OCI-LY7 (cell line): ENCODE results near the gene UNC13B. TPM values are rescaled to one million over a fixed set of nuclear protein-coding genes. Genes with fewer than 3 reads are reported as not detected.

ENCODE experiments used
- BruUV-seq: library from RNA; stranded (reverse); fragments of 400-500 nt; replicated peaks from 2 replicates; lab custom pipeline; 2021; lab: Mats Ljungman, UMichigan
- CTCF ChIA-PET: fragments of 300-600 bp; sonication (Branson Sonifier 250); formaldehyde crosslinking; loops from one replicate; lab custom pipeline; 2022; ENCODE audit warnings: antibody characterized with exemption; ENCODE audit not compliant: unreplicated experiment; lab: Charles Lee
- POLR2A ChIA-PET: fragments of 300-600 bp; sonication (Branson Sonifier 250); formaldehyde crosslinking; loops from one replicate; lab custom pipeline; 2022; ENCODE audit warnings: antibody characterized with exemption; lab: Charles Lee
- DNase-seq: peaks from one replicate; pipeline ENCODE4 v3.0.0-alpha.2; 2015; ENCODE audit warnings: low spot score
- H2AFZ ChIP-seq: fragments of 200-600 bp; sonication (generic), shearing (Covaris generic); 2 replicates; pipeline ENCODE4 v1.6.1; 2014; ENCODE audit warnings: mild to moderate bottlenecking, antibody characterized with exemption, low read length, moderate library complexity
- H3K27ac ChIP-seq: fragments of 200-600 bp; sonication (generic); 2 replicates; pipeline ENCODE4 v1.5.1; 2014; ENCODE audit warnings: mixed run types, low read depth, mild to moderate bottlenecking, moderate library complexity, low read length, inconsistent platforms; ENCODE audit not compliant: poor library complexity, severe bottlenecking
- H3K36me3 ChIP-seq: fragments of 200-600 bp; sonication (generic); 2 replicates; pipeline ENCODE4 v1.6.1; 2014; ENCODE audit warnings: mild to moderate bottlenecking, antibody characterized with exemption, low read length, moderate library complexity, mixed read lengths; ENCODE audit not compliant: insufficient read depth
- H3K4me1 ChIP-seq: fragments of 200-600 bp; sonication (generic); 2 replicates; pipeline ENCODE4 v1.5.1; 2014; ENCODE audit warnings: mild to moderate bottlenecking, low read length; ENCODE audit not compliant: insufficient read depth, poor library complexity, severe bottlenecking
- H3K4me2 ChIP-seq: fragments of 200-600 bp; sonication (generic); 2 replicates; pipeline ENCODE4 v1.6.1; 2014; ENCODE audit warnings: mild to moderate bottlenecking, low read length
- H3K4me3 ChIP-seq: fragments of 200-600 bp; sonication (generic); 2 replicates; pipeline ENCODE4 v1.5.1; 2014; ENCODE audit warnings: mild to moderate bottlenecking, low read depth, low read length; ENCODE audit not compliant: poor library complexity, severe bottlenecking
- H3K79me2 ChIP-seq: fragments of 200-600 bp; sonication (generic); 2 replicates; pipeline ENCODE4 v1.6.1; 2016; ENCODE audit warnings: low read depth, mild to moderate bottlenecking, low read length, moderate library complexity, mixed read lengths; ENCODE audit not compliant: insufficient read depth
- H3K9me2 ChIP-seq: fragments of 200-600 bp; sonication (generic); 2 replicates; pipeline ENCODE4 v1.6.1; 2016; ENCODE audit warnings: mild to moderate bottlenecking, low read length, mixed read lengths; ENCODE audit not compliant: insufficient read depth
- H3K9me3 ChIP-seq: fragments of 200-600 bp; sonication (generic); 2 replicates; pipeline ENCODE4 v1.6.1; 2014; ENCODE audit warnings: mild to moderate bottlenecking, mixed run types, low read length, mixed read lengths
- H4K20me1 ChIP-seq: fragments of 200-600 bp; sonication (generic); 2 replicates; pipeline ENCODE4 v1.6.1; 2014; ENCODE audit warnings: mild to moderate bottlenecking, antibody characterized with exemption, low read length, moderate library complexity, mixed read lengths; ENCODE audit not compliant: insufficient read depth
- EZH2phosphoT487 ChIP-seq: fragments of 200-600 bp; sonication (generic); IDR thresholded peaks from 2 replicates; pipeline ENCODE4 v1.6.1; 2018; ENCODE audit warnings: low read depth, borderline replicate concordance, mild to moderate bottlenecking, mixed run types, antibody characterized with exemption, low read length, moderate library complexity, mixed read lengths
- intact Hi-C: fragments of 100-400 bp; cut with micrococcal nuclease; formaldehyde crosslinking; loops from one replicate; pipeline ENCODE4 v1.10.0; 2022; ENCODE audit not compliant: unreplicated experiment
- total RNA-seq, 2 experiments: library from RNA; depleted of rRNA in 1 of 2; stranded (reverse); fragments of >200 nt in 1 of 2; shearing (Covaris generic) in 1 of 2; gene quantifications; 2 replicates each; pipeline ENCODE4 v1.2.3, GENCODE V29; 2014 to 2022
- TF ChIP-seq, protein P1 (sequence below): fragments of 200-600 bp; sonication (generic); conservative IDR thresholded peaks from 2 replicates; pipeline ENCODE4 v1.5.1; 2014; ENCODE audit warnings: mild to moderate bottlenecking, antibody characterized with exemption, low read length, moderate library complexity, mixed read lengths

UNC13B gene
- total RNA-seq, 2 experiments from 2014 or later: 1.7 to 5.8 TPM

GRCh38 chr9:35288778-35289177 lies 127.0 kb downstream of the UNC13B start:
- ChIA-PET CTCF (no interaction called here), POLR2A (no interaction called here)
- no peak for DNase-seq
- no peak overlapping the region for H3K4me3 ChIP-seq
- no peaks in the 10 kb centered on the region for H3K9me2 ChIP-seq
- H3K27ac ChIP-seq: no peak overlapping the region
- no peak overlapping the region for H3K4me2 ChIP-seq
- TF ChIP-seq, protein P1, sequence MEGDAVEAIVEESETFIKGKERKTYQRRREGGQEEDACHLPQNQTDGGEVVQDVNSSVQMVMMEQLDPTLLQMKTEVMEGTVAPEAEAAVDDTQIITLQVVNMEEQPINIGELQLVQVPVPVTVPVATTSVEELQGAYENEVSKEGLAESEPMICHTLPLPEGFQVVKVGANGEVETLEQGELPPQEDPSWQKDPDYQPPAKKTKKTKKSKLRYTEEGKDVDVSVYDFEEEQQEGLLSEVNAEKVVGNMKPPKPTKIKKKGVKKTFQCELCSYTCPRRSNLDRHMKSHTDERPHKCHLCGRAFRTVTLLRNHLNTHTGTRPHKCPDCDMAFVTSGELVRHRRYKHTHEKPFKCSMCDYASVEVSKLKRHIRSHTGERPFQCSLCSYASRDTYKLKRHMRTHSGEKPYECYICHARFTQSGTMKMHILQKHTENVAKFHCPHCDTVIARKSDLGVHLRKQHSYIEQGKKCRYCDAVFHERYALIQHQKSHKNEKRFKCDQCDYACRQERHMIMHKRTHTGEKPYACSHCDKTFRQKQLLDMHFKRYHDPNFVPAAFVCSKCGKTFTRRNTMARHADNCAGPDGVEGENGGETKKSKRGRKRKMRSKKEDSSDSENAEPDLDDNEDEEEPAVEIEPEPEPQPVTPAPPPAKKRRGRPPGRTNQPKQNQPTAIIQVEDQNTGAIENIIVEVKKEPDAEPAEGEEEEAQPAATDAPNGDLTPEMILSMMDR: no peak
- no peak for TF ChIP-seq EZH2phosphoT487
- no peaks in the 10 kb centered on the region for H4K20me1 ChIP-seq
- H3K36me3 ChIP-seq: no peaks in the 10 kb centered on the region
- no TSS peak for BruUV-seq
- no peak overlapping the region for H2AFZ ChIP-seq
- no peaks in the 10 kb centered on the region for H3K79me2 ChIP-seq
- H3K4me1 ChIP-seq: no peaks in the 10 kb centered on the region
- H3K9me3 ChIP-seq: no peaks in the 10 kb centered on the region
- intact Hi-C loops: no loop called here

- H3K4me2 ChIP-seq: no peak overlapping the region
- CTCF ChIA-PET: no interaction called here
- no peaks in the 10 kb centered on the region for H3K4me1 ChIP-seq
- intact Hi-C loops: no loop called here
- POLR2A ChIA-PET: interaction anchor here (0.7 to 1.5 kb wide), 2 partner anchors 16 to 408 kb away, joined by 3 read pairs; no protein-coding TSS in a partner anchor
- H3K9me2 ChIP-seq: no peaks in the 10 kb centered on the region
- H3K9me3 ChIP-seq: no peaks in the 10 kb centered on the region
- no peak for TF ChIP-seq EZH2phosphoT487
- TF ChIP-seq, protein P1: no peak
- H3K36me3 ChIP-seq: no peaks in the 10 kb centered on the region
- no peak overlapping the region for H3K4me3 ChIP-seq
- no TSS peak for BruUV-seq
- no peaks in the 10 kb centered on the region for H3K79me2 ChIP-seq
- H2AFZ ChIP-seq: no peak overlapping the region
- H4K20me1 ChIP-seq: no peaks in the 10 kb centered on the region
- DNase-seq: no peak
- no peak overlapping the region for H3K27ac ChIP-seq
Measured at GRCh38 chr9:35293376-35293964, 131.7 kb downstream of the UNC13B start.

DNA sequence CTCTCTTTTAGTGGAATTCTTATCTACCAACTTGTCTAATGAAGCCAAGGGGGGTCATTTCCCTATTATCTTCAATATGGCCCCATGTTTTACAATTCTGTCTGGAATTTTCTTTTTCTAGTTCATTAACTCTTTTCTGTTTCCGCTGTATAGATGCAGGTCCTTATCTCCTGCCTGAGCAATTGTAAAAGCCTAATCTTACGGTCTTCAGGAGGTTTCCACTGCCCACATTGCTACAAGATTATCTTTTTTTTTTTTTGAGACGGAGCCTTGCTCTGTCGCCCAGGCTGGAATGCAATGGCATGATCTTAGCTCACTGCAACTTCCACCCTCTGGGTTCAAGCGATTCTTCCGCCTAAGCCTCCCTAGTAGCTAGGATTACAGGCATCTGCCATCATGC lies 132.3 kb downstream of the UNC13B start:
- no peaks in the 10 kb centered on the region for H3K79me2 ChIP-seq
- intact Hi-C loops: no loop called here
- no peak overlapping the region for H3K4me2 ChIP-seq
- H3K36me3 ChIP-seq: no peaks in the 10 kb centered on the region
- H3K4me1 ChIP-seq: no peaks in the 10 kb centered on the region
- no TSS peak for BruUV-seq
- H3K9me2 ChIP-seq: no peaks in the 10 kb centered on the region
- ChIA-PET CTCF (no interaction called here), POLR2A (interaction anchor here (0.7 to 1.5 kb wide), 2 partner anchors 17 to 409 kb away, joined by 3 read pairs; no protein-coding TSS in a partner anchor)
- H3K9me3 ChIP-seq: no peaks in the 10 kb centered on the region
- no peaks in the 10 kb centered on the region for H4K20me1 ChIP-seq
- no peak overlapping the region for H2AFZ ChIP-seq
- TF ChIP-seq EZH2phosphoT487: no peak
- TF ChIP-seq, protein P1: no peak
- DNase-seq: no peak
- no peak overlapping the region for H3K27ac ChIP-seq
- H3K4me3 ChIP-seq: no peak overlapping the region
